Prostate gland (tissue), 2 donors: ENCODE results near the gene DUS1L. TPM values are rescaled to one million over a fixed set of nuclear protein-coding genes. Genes with fewer than 3 reads are reported as not detected.
A peak's percentile ranks its signal among the peaks of the same experiment; 100 is the strongest.

ENCODE experiments used
- DNase-seq: peaks from one replicate; pipeline ENCODE4 v3.0.0-alpha.2; 2019; ENCODE audit warnings: low spot score
- H3K27ac ChIP-seq, 2 donors: fragments of 200-600 bp; sonication (generic); 2 replicates each; pipeline ENCODE4 v1.5.1; 2017 to 2019
- H3K27me3 ChIP-seq: fragments of 200-600 bp; sonication (generic); replicated peaks from 2 replicates; pipeline ENCODE4 v1.5.1; 2019; ENCODE audit not compliant: insufficient read depth
- H3K36me3 ChIP-seq, 2 donors: fragments of 200-600 bp; sonication (generic); 1 replicate in 1 of 2; 2 replicates in 1 of 2; pipeline versions ENCODE4 v1.5.1 to v1.8.1; 2017 to 2019
- H3K4me1 ChIP-seq: fragments of 200-600 bp; sonication (generic); replicated peaks from 2 replicates; pipeline ENCODE4 v1.5.1; 2019
- H3K4me3 ChIP-seq, 2 donors: fragments of 200-600 bp; sonication (generic); 2 replicates each; pipeline ENCODE4 v1.5.1; 2017 to 2019
- H3K9me3 ChIP-seq: fragments of 200-600 bp; sonication (generic); 2 replicates; pipeline ENCODE4 v1.5.1; 2017
- POLR2A ChIP-seq: fragments of 450-650 bp; IDR thresholded peaks from one replicate; pipeline ENCODE4 v1.6.1; 2016; ENCODE audit warnings: antibody characterized with exemption, mild to moderate bottlenecking
- POLR2AphosphoS5 ChIP-seq: sonication (generic); formaldehyde crosslinking; IDR thresholded peaks from one replicate; pipeline ENCODE4 v1.6.1; 2017; ENCODE audit warnings: antibody characterized with exemption
- WGBS: methylation state at CpG from one replicate; pipeline ENCODE4 v1.1.5; 2018; 5-methylcytosine and 5-hydroxymethylcytosine counted together
- intact Hi-C: fragments of 100-400 bp; cut with DNase I; formaldehyde crosslinking; loops from one replicate; pipeline ENCODE4 v1.14.2; 2022
- total RNA-seq, 2 donors: library from RNA; depleted of rRNA; stranded (reverse); fragments of >200 nt; gene quantifications; one replicate each; pipeline ENCODE4 v1.1.0, GENCODE V29; 2016
- TF ChIP-seq, protein P1 (sequence below), 4 experiments: fragments of 200-600 bp in 2 of 4; fragments of 450-650 bp in 2 of 4; sonication (generic) in 2 of 4; IDR thresholded peaks; 1 replicate in 3 of 4; 2 replicates in 1 of 4; pipeline ENCODE4 v1.5.1; 2016 to 2019; ENCODE audit warnings: antibody characterized with exemption in 4 of 4, mild to moderate bottlenecking in 2 of 4, moderate library complexity in 2 of 4

DUS1L gene
- total RNA-seq: 100 to 1,000 TPM in 1 of 2 donors, 10 to 100 TPM in 1; 95.9 to 119 TPM

DNA sequence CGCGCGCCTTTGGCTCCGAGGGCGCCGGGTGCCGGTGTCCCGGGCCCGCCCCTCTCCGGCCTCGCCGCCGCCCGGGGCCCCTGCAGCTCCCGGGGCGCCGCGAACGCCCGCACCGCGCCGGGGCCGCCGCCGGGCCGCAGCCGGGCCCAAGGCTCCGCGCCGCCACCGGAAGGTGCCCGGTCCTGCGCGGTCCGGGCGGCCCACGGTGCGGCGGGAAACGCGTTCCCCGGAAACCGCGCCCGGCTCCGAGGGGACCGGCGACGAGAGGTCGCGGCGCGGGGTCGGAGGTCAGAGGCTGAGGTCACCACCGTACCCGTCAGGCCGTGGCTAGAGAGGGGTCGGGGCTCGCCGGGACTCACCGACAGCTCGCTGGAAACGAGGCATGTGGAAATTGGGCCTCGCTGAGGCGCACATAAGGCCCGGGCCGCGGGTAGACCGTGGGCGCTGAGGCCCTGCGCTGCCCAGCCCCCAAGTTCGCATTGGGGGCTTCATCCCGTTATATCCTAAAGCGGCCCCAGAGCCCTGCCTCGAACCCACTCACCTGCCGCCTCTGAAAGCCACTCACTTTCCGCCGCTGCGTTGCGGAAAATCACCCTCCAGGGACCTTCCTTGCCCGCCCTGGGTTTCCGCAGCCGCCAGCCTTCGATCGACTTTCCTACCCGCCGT is at the start of gene DUS1L:
DUS1L (minus strand) TSS at position 167 of the 666 bp plus-strand sequence. CDS start 745 bp downstream, outside the sequence.
- H3K4me3 ChIP-seq: peak within 1 kb of the TSS; percentile 59 to 72
- no peaks in the 10 kb centered on the region for H3K9me3 ChIP-seq
- 19% methylated on average over 57 of the region's 88 CpGs for WGBS
- H3K27me3 ChIP-seq: no peaks in the 10 kb centered on the region
- DNase-seq: no peak
- peaks cover 19% of the 10 kb centered on the region for H3K4me1 ChIP-seq
- H3K27ac ChIP-seq: peak within 1 kb of the TSS; percentile 83 to 85
- TF ChIP-seq POLR2AphosphoS5 (peak; percentile 64), POLR2A (no peak)
- TF ChIP-seq, protein P1, sequence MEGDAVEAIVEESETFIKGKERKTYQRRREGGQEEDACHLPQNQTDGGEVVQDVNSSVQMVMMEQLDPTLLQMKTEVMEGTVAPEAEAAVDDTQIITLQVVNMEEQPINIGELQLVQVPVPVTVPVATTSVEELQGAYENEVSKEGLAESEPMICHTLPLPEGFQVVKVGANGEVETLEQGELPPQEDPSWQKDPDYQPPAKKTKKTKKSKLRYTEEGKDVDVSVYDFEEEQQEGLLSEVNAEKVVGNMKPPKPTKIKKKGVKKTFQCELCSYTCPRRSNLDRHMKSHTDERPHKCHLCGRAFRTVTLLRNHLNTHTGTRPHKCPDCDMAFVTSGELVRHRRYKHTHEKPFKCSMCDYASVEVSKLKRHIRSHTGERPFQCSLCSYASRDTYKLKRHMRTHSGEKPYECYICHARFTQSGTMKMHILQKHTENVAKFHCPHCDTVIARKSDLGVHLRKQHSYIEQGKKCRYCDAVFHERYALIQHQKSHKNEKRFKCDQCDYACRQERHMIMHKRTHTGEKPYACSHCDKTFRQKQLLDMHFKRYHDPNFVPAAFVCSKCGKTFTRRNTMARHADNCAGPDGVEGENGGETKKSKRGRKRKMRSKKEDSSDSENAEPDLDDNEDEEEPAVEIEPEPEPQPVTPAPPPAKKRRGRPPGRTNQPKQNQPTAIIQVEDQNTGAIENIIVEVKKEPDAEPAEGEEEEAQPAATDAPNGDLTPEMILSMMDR (IDR thresholded peaks at IDR 0.05): peak in 2 of 4 experiments; percentile 7 to 24
- intact Hi-C loops: no loop called here
- no peaks in the 10 kb centered on the region for H3K36me3 ChIP-seq

DNA sequence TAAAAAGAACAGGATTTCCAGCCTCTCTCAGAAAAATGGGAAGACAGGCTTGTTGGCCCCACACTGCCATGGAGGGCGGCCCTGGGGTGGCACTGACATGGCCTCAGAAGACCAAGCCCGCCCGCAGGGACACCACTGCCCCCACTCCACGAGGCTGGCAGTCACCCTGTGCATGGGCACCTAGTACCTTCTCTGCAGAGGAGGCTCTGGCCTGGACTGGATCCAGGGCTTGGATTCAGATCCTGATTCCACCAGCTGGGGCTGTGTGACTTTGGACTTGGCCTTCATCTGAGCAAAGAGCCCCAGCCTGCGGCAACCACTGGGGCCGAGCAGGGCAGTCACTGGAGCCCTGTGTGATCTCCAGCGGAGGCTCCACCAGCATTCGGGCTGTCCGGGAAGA is 49.3 kb upstream of the DUS1L start:
- DNase-seq: no peak
- Histone ChIP-seq H3K4me3 (no peak overlapping the region), H3K27ac (peak overlapping the region; percentile 90 to 99), H3K4me1 (peaks cover 13% of the 10 kb centered on the region), H3K36me3 (no peaks in the 10 kb centered on the region), H3K27me3 (no peaks in the 10 kb centered on the region), H3K9me3 (no peaks in the 10 kb centered on the region)
- no peak for TF ChIP-seq POLR2AphosphoS5
- WGBS: 97% methylated on average over 9 of the region's 9 CpGs
- intact Hi-C loops: no loop called here

DNA sequence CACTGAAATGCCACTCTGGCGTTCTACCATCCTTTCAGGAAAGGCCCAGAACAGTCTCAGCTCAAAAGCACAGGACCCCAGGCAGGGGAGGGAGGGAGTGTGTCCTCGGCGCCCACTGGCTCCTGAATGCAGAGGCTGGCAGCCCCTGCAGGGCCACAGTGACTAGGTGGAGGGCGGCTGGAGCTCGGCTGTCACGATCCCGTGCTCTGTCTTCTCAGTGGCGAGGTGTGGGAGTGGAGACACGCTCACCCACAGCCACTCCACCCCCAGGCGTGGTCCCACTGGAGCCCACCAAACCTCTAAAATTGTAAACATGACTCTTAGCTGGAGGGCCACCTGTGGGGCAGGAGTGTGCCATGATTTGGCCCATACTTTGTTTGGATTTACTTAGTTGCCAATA is 48.8 kb upstream of the DUS1L start:
- no peak for TF ChIP-seq POLR2A
- TF ChIP-seq, protein P1 (IDR thresholded peaks at IDR 0.05): no peak
- TF ChIP-seq POLR2AphosphoS5: no peak
- no peak overlapping the region for H3K4me3 ChIP-seq
- no peaks in the 10 kb centered on the region for H3K27me3 ChIP-seq
- 92% methylated on average over 10 of the region's 10 CpGs for WGBS
- no peaks in the 10 kb centered on the region for H3K9me3 ChIP-seq
- H3K4me1 ChIP-seq: peaks cover 13% of the 10 kb centered on the region
- H3K27ac ChIP-seq: peak overlapping the region; percentile 90 to 99
- intact Hi-C loops: no loop called here
- no peaks in the 10 kb centered on the region for H3K36me3 ChIP-seq
- DNase-seq: no peak

DNA sequence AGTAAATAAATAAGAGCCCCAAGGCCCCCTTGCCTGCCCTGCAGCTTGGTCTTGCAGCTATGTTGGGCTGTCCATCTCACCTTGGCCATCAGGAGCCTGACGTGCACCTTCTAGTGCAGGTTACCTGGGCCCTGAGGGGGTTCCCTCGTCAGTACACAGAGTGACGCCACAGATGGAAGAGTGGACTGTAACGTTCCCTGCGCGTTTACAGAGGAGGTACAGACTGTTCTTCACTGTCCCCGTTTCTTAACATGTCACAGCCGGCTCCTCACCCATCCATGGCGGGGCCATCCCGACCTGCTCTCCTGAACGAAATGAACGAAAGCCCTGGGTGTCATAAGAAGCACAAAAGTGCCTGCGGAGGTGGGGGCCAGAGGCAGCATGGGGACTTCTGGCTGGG is 48.3 kb upstream of the DUS1L start:
- Histone ChIP-seq H3K4me1 (peaks cover 13% of the 10 kb centered on the region), H3K27ac (peak overlapping the region; percentile 90 to 99), H3K4me3 (no peak overlapping the region), H3K9me3 (no peaks in the 10 kb centered on the region), H3K36me3 (no peaks in the 10 kb centered on the region), H3K27me3 (no peaks in the 10 kb centered on the region)
- TF ChIP-seq, protein P1 (IDR thresholded peaks at IDR 0.05): no peak
- TF ChIP-seq POLR2A (no peak), POLR2AphosphoS5 (peak; percentile 83)
- 53% methylated on average over 13 of the region's 13 CpGs for WGBS
- intact Hi-C loops: no loop called here
- DNase-seq: peak; percentile 73

DNA sequence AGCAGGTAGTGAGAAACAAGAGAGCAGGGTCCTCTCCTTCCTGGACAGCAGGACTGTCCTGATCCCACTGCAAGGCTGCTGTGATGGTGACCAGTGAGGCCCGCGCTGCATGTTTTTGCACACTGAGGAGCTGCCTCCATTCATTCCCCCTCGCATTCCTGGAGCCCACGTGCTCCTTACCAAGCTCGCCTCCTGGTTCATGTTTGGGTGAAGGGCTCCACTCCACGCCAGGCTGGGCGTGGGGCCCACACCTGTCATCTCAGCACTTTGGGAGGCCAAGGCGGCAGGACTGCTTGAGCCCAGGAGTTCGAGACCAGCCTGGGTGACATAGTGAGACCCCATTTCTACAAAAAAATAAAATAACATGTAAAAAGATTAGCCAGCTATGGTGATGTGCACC is 47.8 kb upstream of the DUS1L start:
- WGBS: 91% methylated on average over 9 of the region's 9 CpGs
- intact Hi-C loops: no loop called here
- Histone ChIP-seq H3K9me3 (no peaks in the 10 kb centered on the region), H3K27ac (peak overlapping the region; percentile 90 to 99), H3K4me3 (no peak overlapping the region), H3K4me1 (peaks cover 13% of the 10 kb centered on the region), H3K36me3 (no peaks in the 10 kb centered on the region), H3K27me3 (no peaks in the 10 kb centered on the region)
- no peak for DNase-seq
- TF ChIP-seq, protein P1 (IDR thresholded peaks at IDR 0.05): no peak
- TF ChIP-seq POLR2A (no peak), POLR2AphosphoS5 (no peak)
